ENCODE results near the gene FAM43B. TPM values are rescaled to one million over a fixed set of nuclear protein-coding genes. Genes with fewer than 3 reads are reported as not detected.

The FAM43B gene
- total and polyA plus RNA-seq, 2 donors from 2014 or later = 1.7 to 2.5 TPM

- H3K27ac ChIP-seq (ENCODE audit: low read depth in 2 of 2, low read length in 2 of 2) = no peak overlapping the region
- no peak for FAIRE-seq
Observed at GRCh38 chr1:20603504-20604464, 51.4 kb downstream of the FAM43B start.

More at GRCh38 chr1:20603504-20604464, 51.4 kb downstream of the FAM43B start:
- Histone ChIP-seq H3K27me3 (ENCODE audit: control insufficient read depth, insufficient read depth, low read length) (no peaks in the 10 kb centered on the region), H3K36me3 (ENCODE audit: control insufficient read depth in 2 of 3, insufficient read depth in 3 of 3, low read length in 3 of 3) (no peaks in the 10 kb centered on the region), H3K4me3 (ENCODE audit: low read length in 3 of 3) (no peak overlapping the region), H3K9ac (ENCODE audit: low read length in 3 of 3) (no peak overlapping the region), H3K4me1 (ENCODE audit: control insufficient read depth in 2 of 3, insufficient read depth in 2 of 3, low read depth in 1 of 3, low read length in 3 of 3) (no peaks in the 10 kb centered on the region), H3K9me3 (ENCODE audit: control insufficient read depth in 2 of 3, insufficient read depth in 1 of 3, low read length in 3 of 3) (no peaks in the 10 kb centered on the region)
- intact Hi-C loops (cut with DNase I) = no loop called here
- no peak for DNase-seq
- TF ChIP-seq CTCF (IDR thresholded peaks at IDR 0.05; ENCODE audit: borderline replicate concordance, extremely low read depth, insufficient read depth) = no peak

Other genes with a start within 250 kb of the FAM43B start
- 80.6 TPM for gene CAMK2N1, start 66.4 kb upstream of the FAM43B start, total RNA-seq
- gene CAMK2N1, start 66.4 kb upstream of the FAM43B start, polyA plus RNA-seq (ENCODE audit: insufficient read depth, low read depth, low replicate concordance) = 120 TPM
- gene MUL1, start 44.4 kb upstream of the FAM43B start, total RNA-seq = 33.0 TPM
- gene MUL1, start 44.4 kb upstream of the FAM43B start, polyA plus RNA-seq (ENCODE audit: insufficient read depth, low read depth, low replicate concordance) = 40.0 TPM
- 6.0 TPM for gene CDA, start 36.5 kb downstream of the FAM43B start, total RNA-seq
- gene CDA, start 36.5 kb downstream of the FAM43B start, polyA plus RNA-seq (ENCODE audit: insufficient read depth, low read depth, low replicate concordance) = 29.9 TPM
- 72.7 TPM for gene PINK1, start 80.9 kb downstream of the FAM43B start, total RNA-seq
- gene PINK1, start 80.9 kb downstream of the FAM43B start, polyA plus RNA-seq (ENCODE audit: insufficient read depth, low read depth, low replicate concordance) = 156 TPM
- gene DDOST, start 108.8 kb downstream of the FAM43B start, total RNA-seq = 206 TPM
- 146 TPM for gene DDOST, start 108.8 kb downstream of the FAM43B start, polyA plus RNA-seq (ENCODE audit: insufficient read depth, low read depth, low replicate concordance)
- gene KIF17, start 165.4 kb downstream of the FAM43B start, total RNA-seq = 4.9 TPM
- 3.7 TPM for gene KIF17, start 165.4 kb downstream of the FAM43B start, polyA plus RNA-seq (ENCODE audit: insufficient read depth, low read depth, low replicate concordance)
- 0.57 TPM for gene SH2D5, start 180.1 kb downstream of the FAM43B start, total RNA-seq
- gene SH2D5, start 180.1 kb downstream of the FAM43B start, polyA plus RNA-seq (ENCODE audit: insufficient read depth, low read depth, low replicate concordance) = 0.19 TPM
- gene HP1BP3, start 234.7 kb downstream of the FAM43B start, total RNA-seq = 198 TPM
- 52.4 TPM for gene HP1BP3, start 234.7 kb downstream of the FAM43B start, polyA plus RNA-seq (ENCODE audit: insufficient read depth, low read depth, low replicate concordance)